ENCODE data around the gene RBM4. TPM values are rescaled to one million over a fixed set of nuclear protein-coding genes. Genes with fewer than 3 reads are reported as not detected.

The RBM4 gene
- total RNA-seq, 4 donors from 2014 or later = 62.4 to 117 (median 69.2) TPM

GRCh38 chr11:66685276-66686099 is 47.0 kb downstream of the RBM4 start:
- in situ Hi-C loops (cut with MboI; ENCODE audit: low sequenced_read_pairs in 4 of 4) (loop anchor here in 2 of 4 donors (25.0 kb wide), 1 partner anchor 273 kb away; the partner anchor contains the start of gene NPAS4 (in 2 of the 2)), intact Hi-C loops (cut with DNase I; ENCODE audit: low total_unique reads) (no loop called here)
- H3K27ac ChIP-seq = no peak overlapping the region
- no peaks in the 10 kb centered on the region for H3K36me3 ChIP-seq
- no peaks in the 10 kb centered on the region for H3K27me3 ChIP-seq
- TF ChIP-seq POLR2A (IDR thresholded peaks at IDR 0.05) (no peak), CTCF (IDR thresholded peaks at IDR 0.05 in 4 of 5, conservative IDR thresholded peaks at IDR 0.05 in 1 of 5) (no peak)
- no peak overlapping the region for H3K4me3 ChIP-seq
- DNase-seq (no peak), ATAC-seq (no peak)
- no peaks in the 10 kb centered on the region for H3K9me3 ChIP-seq
- H3K4me1 ChIP-seq = no peaks in the 10 kb centered on the region

DNA sequence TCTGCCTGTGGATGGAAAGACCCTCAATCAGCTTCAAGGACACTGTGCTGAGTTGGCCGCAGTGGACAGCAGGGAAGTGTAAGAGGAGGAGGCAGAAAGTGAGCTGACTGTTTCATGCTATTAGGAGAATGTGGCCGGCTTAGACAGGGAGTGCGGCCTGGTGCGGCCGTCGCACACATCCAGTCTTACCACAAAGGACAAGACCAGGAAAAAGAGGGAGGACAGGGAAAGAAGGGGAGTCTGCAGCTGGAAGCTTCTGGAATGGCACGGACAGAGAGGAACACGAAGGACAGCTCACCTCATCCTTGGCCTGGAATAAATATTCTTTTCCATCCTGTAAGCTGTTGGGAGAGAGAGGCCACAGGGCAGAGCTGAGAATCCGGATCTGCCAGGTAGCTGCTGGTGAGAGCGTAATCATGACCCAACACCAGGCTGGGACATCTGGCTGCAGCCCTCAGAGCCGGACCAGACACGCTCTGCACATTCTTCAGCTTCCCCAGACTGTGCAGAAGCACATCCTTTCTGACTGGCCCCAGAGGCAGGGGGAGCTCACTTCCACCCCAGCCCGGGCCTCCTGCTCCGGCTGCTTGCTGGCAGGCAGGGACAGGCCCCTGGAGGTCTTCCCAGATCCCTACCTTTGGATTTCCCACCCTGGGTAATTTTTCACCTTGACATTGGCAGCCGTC is 47.7 kb downstream of the RBM4 start:
- intact Hi-C loops (cut with DNase I; ENCODE audit: low total_unique reads) (no loop called here), in situ Hi-C loops (cut with MboI; ENCODE audit: low sequenced_read_pairs in 4 of 4) (loop anchor here in 2 of 4 donors (25.0 kb wide), 1 partner anchor 274 kb away; the partner anchor contains the start of gene NPAS4 (in 2 of the 2))
- no peak for ATAC-seq

DNA sequence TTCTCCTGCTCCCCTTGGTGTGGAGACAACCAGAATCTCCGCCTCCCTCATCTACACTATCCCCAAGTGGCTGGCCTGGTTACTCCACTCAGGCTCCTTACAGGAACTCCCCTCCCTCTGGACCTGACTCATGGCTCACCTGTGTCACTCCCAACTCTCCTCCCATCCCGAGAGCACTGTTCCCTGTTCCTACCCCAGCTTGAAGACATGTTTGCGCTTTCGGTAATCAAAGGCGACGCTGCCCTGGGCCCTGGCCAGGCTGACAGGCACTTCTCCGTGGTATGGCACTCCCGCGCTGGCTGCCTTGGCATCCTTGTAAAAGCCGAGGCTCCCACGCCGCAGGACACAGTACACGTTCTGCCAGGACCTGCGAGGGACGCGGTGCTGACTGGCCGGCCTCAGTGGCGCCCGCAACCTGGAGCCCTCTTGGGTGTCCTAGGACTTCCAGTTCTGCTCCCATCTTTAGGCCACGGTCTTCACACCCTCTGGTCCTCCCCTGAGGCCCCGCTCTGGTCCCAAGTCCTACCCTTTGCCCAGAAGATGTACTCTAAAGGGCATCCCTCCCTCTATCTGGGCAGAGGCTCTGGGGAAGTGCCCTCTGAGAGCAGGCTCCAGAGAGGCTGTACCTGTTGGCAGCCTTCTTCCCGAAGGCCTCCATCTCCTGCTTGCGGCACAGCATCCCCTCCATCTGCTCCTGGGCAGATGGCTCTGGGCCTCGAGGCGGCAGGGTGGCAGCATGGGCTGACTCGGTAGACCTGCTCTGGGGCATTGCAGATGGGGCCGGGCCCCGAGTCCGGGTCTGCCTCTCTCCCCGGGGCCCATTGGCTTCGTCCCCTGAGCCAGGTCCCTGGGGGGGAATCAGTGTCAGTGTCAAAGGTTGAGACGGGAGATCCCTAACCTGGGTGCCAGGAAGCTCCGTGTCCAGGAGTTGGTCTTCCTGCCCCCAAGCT is 48.6 kb downstream of the RBM4 start:
- in situ Hi-C loops (cut with MboI; ENCODE audit: low sequenced_read_pairs in 4 of 4) (loop anchor here in 2 of 4 donors (25.0 kb wide), 1 partner anchor 275 kb away; the partner anchor contains the start of gene NPAS4 (in 2 of the 2)), intact Hi-C loops (cut with DNase I; ENCODE audit: low total_unique reads) (no loop called here)
- no peaks in the 10 kb centered on the region for H3K36me3 ChIP-seq
- H3K27ac ChIP-seq = no peak overlapping the region
- no peaks in the 10 kb centered on the region for H3K9me3 ChIP-seq
- H3K4me3 ChIP-seq = no peak overlapping the region
- no peaks in the 10 kb centered on the region for H3K27me3 ChIP-seq
- no peak for DNase-seq
- no peak for TF ChIP-seq POLR2A (IDR thresholded peaks at IDR 0.05)
- TF ChIP-seq CTCF (IDR thresholded peaks at IDR 0.05 in 4 of 5, conservative IDR thresholded peaks at IDR 0.05 in 1 of 5) = no peak
- no peak for ATAC-seq
- no peaks in the 10 kb centered on the region for H3K4me1 ChIP-seq

More for the DNA sequence above, 47.7 kb downstream of the RBM4 start:
- no peak for DNase-seq
- no peak overlapping the region for H3K27ac ChIP-seq
- H3K4me1 ChIP-seq = no peaks in the 10 kb centered on the region
- H3K27me3 ChIP-seq = no peaks in the 10 kb centered on the region
- H3K4me3 ChIP-seq = no peak overlapping the region
- TF ChIP-seq POLR2A (IDR thresholded peaks at IDR 0.05) = no peak
- TF ChIP-seq CTCF (IDR thresholded peaks at IDR 0.05 in 4 of 5, conservative IDR thresholded peaks at IDR 0.05 in 1 of 5) = no peak
- H3K36me3 ChIP-seq = no peaks in the 10 kb centered on the region
- no peaks in the 10 kb centered on the region for H3K9me3 ChIP-seq

- intact Hi-C loops (cut with DNase I; ENCODE audit: low total_unique reads) (no loop called here), in situ Hi-C loops (cut with MboI; ENCODE audit: low sequenced_read_pairs in 4 of 4) (loop anchor here in 2 of 4 donors (25.0 kb wide), 1 partner anchor 276 kb away; the partner anchor contains the start of gene NPAS4 (in 2 of the 2))
- H3K27ac ChIP-seq = no peak overlapping the region
- ATAC-seq (no peak), DNase-seq (no peak)
- no peaks in the 10 kb centered on the region for H3K4me1 ChIP-seq
- no peaks in the 10 kb centered on the region for H3K36me3 ChIP-seq
- TF ChIP-seq CTCF (IDR thresholded peaks at IDR 0.05 in 4 of 5, conservative IDR thresholded peaks at IDR 0.05 in 1 of 5) (no peak), POLR2A (IDR thresholded peaks at IDR 0.05) (no peak)
- H3K4me3 ChIP-seq = no peak overlapping the region
- H3K9me3 ChIP-seq = no peaks in the 10 kb centered on the region
- H3K27me3 ChIP-seq = no peaks in the 10 kb centered on the region
These were observed 49.4 kb downstream of the RBM4 start for GRCh38 chr11:66687831-66688281.

All from gastrocnemius medialis (tissue), 4 donors.